ELF-1 (cell line): ENCODE data around the gene CCDC170.
A peak's percentile ranks its signal among the peaks of the same experiment; 100 is the strongest.
"Not testable (repeated sequence)": the region's sequence is repeated elsewhere in the genome, so short reads cannot be mapped to it uniquely, and the experiment has no call there.

Experiments
- DNase-seq: peaks from one replicate; pipeline ENCODE4 v3.0.0-alpha.2; 2016; ENCODE audit warnings: low read depth, low spot score

Gene CCDC170

GRCh38 chr6:151494235-151494935 is 568 bp downstream of the CCDC170 start:
- DNase-seq = peak; percentile 43

GRCh38 chr6:151494936-151495320 is 1.1 kb downstream of the CCDC170 start:
- DNase-seq = no peak

- DNase-seq = no peak
Observed at GRCh38 chr6:151495380-151495779, 1.6 kb downstream of the CCDC170 start.

GRCh38 chr6:151497905-151498304 is 4.1 kb downstream of the CCDC170 start:
- DNase-seq = no peak

GRCh38 chr6:151498327-151498726 is 4.5 kb downstream of the CCDC170 start:
- DNase-seq = no peak

- no peak for DNase-seq
Observed at GRCh38 chr6:151499551-151499950, 5.7 kb downstream of the CCDC170 start.

GRCh38 chr6:151501511-151502136 is 7.8 kb downstream of the CCDC170 start:
- no peak for DNase-seq

- no peak for DNase-seq
Observed at GRCh38 chr6:151502499-151502898, 8.7 kb downstream of the CCDC170 start.

GRCh38 chr6:151506761-151507160 is 12.9 kb downstream of the CCDC170 start:
- no peak for DNase-seq

- no peak for DNase-seq
Observed at GRCh38 chr6:151509048-151509447, 15.2 kb downstream of the CCDC170 start.

GRCh38 chr6:151512481-151512880 is 18.7 kb downstream of the CCDC170 start:
- DNase-seq = no peak

GRCh38 chr6:151514000-151514730 is 20.3 kb downstream of the CCDC170 start:
- DNase-seq = no peak

GRCh38 chr6:151518992-151519391 is 25.2 kb downstream of the CCDC170 start:
- DNase-seq = not testable (repeated sequence)

- no peak for DNase-seq
Observed at GRCh38 chr6:151523034-151523433, 29.2 kb downstream of the CCDC170 start.

- peak; percentile 16 for DNase-seq
Observed at GRCh38 chr6:151524059-151524458, 30.2 kb downstream of the CCDC170 start.

GRCh38 chr6:151534576-151534975 is 40.8 kb downstream of the CCDC170 start:
- no peak for DNase-seq

GRCh38 chr6:151535476-151536187 is 41.8 kb downstream of the CCDC170 start:
- DNase-seq = no peak

GRCh38 chr6:151536188-151536479 is 42.3 kb downstream of the CCDC170 start:
- DNase-seq = no peak

GRCh38 chr6:151537556-151537955 is 43.7 kb downstream of the CCDC170 start:
- no peak for DNase-seq

- DNase-seq = no peak
Observed at GRCh38 chr6:151539506-151540268, 45.9 kb downstream of the CCDC170 start.

- DNase-seq = no peak
Observed at GRCh38 chr6:151544453-151544852, 50.6 kb downstream of the CCDC170 start.

- not testable (repeated sequence) for DNase-seq
Observed at GRCh38 chr6:151544884-151545283, 51.1 kb downstream of the CCDC170 start.
